Vagina (tissue), 2 donors: Measurements from ENCODE around the gene KRT16. TPM values are rescaled to one million over a fixed set of nuclear protein-coding genes. Genes with fewer than 3 reads are reported as not detected.

ENCODE experiments used
- DNase-seq, 2 donors: peaks; one replicate each; pipeline ENCODE4 v3.0.0-alpha.2; 2017; ENCODE audit errors: extremely low spot score in 2 of 2
- H3K27ac ChIP-seq: fragments of 200-600 bp; sonication (generic); one replicate; pipeline ENCODE4 v1.5.1; 2019
- H3K27me3 ChIP-seq: fragments of 200-600 bp; sonication (generic); one replicate; pipeline ENCODE4 v1.5.1; 2019
- H3K36me3 ChIP-seq, 2 donors: fragments of 200-600 bp; sonication (generic); one replicate each; pipeline ENCODE4 v1.5.1; 2017 to 2019
- H3K4me1 ChIP-seq: fragments of 200-600 bp; sonication (generic); one replicate; pipeline ENCODE4 v1.5.1; 2019
- H3K4me3 ChIP-seq, 2 donors: fragments of 200-600 bp; sonication (generic); 1 replicate in 1 of 2; 2 replicates in 1 of 2; pipeline ENCODE4 v1.5.1; 2016 to 2019
- H3K9me3 ChIP-seq: fragments of 200-600 bp; sonication (generic); one replicate; pipeline ENCODE4 v1.5.1; 2019
- CTCF ChIP-seq, 3 experiments: fragments of 450-650 bp in 2 of 3; fragments of 200-600 bp in 1 of 3; sonication (generic) in 1 of 3; IDR thresholded peaks; one replicate each; pipeline ENCODE4 v1.5.1; 2017 to 2019; ENCODE audit warnings: antibody characterized with exemption in 3 of 3, mild to moderate bottlenecking in 2 of 3, moderate library complexity in 2 of 3
- POLR2A ChIP-seq, 2 donors: fragments of 450-650 bp; IDR thresholded peaks; one replicate each; pipeline ENCODE4 v1.6.1; 2017; ENCODE audit warnings: antibody characterized with exemption in 2 of 2, mild to moderate bottlenecking in 2 of 2, moderate library complexity in 2 of 2
- POLR2AphosphoS5 ChIP-seq, 2 donors: sonication (generic); formaldehyde crosslinking; IDR thresholded peaks; one replicate each; pipeline ENCODE4 v1.9.0; 2017; ENCODE audit warnings: antibody characterized with exemption in 2 of 2, mild to moderate bottlenecking in 2 of 2, low read depth in 1 of 2; ENCODE audit not compliant: insufficient read depth in 1 of 2
- intact Hi-C: fragments of 100-400 bp; cut with DNase I; formaldehyde crosslinking; loops from one replicate; pipeline ENCODE4 v1.15.1; 2023
- total RNA-seq: library from RNA; depleted of rRNA; stranded (reverse); fragments of >200 nt; gene quantifications from one replicate; pipeline ENCODE4 v1.2.3, GENCODE V29; 2016

KRT16 gene
- total RNA-seq, 1 donor from 2014 or later = 872 TPM

GRCh38 chr17:41638194-41638593 lies 25.6 kb upstream of the KRT16 start:
- Histone ChIP-seq H3K27me3 (no peaks in the 10 kb centered on the region), H3K4me3 (no peak overlapping the region), H3K27ac (no peak overlapping the region), H3K36me3 (no peaks in the 10 kb centered on the region), H3K4me1 (peaks cover 19% of the 10 kb centered on the region), H3K9me3 (no peaks in the 10 kb centered on the region)
- no peak for DNase-seq
- TF ChIP-seq CTCF (IDR thresholded peaks at IDR 0.05) (no peak), POLR2A (IDR thresholded peaks at IDR 0.05) (no peak), POLR2AphosphoS5 (IDR thresholded peaks at IDR 0.05; ENCODE audit: insufficient read depth in 1 of 2, low read depth in 1 of 2) (no peak)
- intact Hi-C loops = no loop called here

- intact Hi-C loops = no loop called here
- H3K27me3 ChIP-seq = no peaks in the 10 kb centered on the region
- no peak for TF ChIP-seq POLR2AphosphoS5 (IDR thresholded peaks at IDR 0.05; ENCODE audit: insufficient read depth in 1 of 2, low read depth in 1 of 2)
- no peak overlapping the region for H3K27ac ChIP-seq
- H3K9me3 ChIP-seq = no peaks in the 10 kb centered on the region
- H3K4me1 ChIP-seq = peaks cover 19% of the 10 kb centered on the region
- H3K4me3 ChIP-seq = no peak overlapping the region
- no peak for DNase-seq
- no peaks in the 10 kb centered on the region for H3K36me3 ChIP-seq
These were observed 24.1 kb upstream of the KRT16 start for GRCh38 chr17:41636652-41637051.

DNA sequence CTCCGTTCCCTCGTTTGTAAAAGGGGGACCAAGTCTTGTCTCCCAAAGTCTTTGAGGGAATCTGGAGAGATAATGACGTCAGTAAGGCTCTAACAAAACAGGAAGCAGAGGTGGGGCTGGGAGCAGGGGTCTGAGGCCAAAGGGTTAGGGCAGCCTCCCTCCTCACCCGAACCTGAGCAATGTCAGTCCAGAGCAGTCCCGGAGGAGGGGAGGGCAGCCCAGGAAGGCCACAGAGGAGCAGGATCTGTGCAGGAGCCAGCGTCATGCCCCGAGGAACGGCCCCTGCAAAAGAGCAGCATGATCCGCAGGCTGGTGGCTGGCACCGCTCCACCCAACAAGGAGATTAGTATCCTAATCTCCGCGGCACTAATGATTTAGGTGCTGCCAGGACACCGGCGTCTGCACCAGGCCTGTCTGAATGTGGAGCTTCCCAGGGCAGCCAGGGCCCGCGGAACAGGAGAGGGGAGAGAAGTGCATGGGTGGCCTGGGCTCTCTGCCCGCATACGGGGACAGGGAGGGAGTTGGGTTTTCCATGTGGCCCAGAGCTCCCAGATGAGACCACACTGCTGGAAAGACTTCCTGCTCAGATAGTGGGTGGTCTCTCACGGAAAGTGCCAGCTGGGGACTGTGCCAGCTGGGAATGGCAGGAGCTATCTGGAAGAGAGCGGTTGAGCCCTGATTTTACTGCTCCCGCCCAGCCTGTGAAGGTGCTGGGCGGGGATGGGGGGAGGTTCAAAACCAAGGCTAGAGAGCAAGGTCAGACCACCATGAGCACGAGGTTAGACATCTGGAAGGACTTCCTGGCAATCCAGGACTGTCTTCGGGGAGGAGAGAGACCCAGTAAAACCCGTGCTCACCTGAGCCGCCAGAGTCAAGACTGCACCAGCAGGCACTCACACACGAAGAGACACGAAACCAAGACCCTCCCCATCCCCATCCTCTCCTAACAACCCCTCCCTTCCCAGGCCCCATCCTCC lies 22.8 kb upstream of the KRT16 start:
- DNase-seq = no peak
- H3K4me3 ChIP-seq = no peak overlapping the region
- peak overlapping the region; percentile 39 for H3K27ac ChIP-seq
- intact Hi-C loops = no loop called here
- TF ChIP-seq POLR2AphosphoS5 (IDR thresholded peaks at IDR 0.05; ENCODE audit: insufficient read depth in 1 of 2, low read depth in 1 of 2) = no peak
- no peak for TF ChIP-seq POLR2A (IDR thresholded peaks at IDR 0.05)
- peaks cover 19% of the 10 kb centered on the region for H3K4me1 ChIP-seq
- no peaks in the 10 kb centered on the region for H3K27me3 ChIP-seq
- no peaks in the 10 kb centered on the region for H3K9me3 ChIP-seq
- H3K36me3 ChIP-seq = no peaks in the 10 kb centered on the region

GRCh38 chr17:41634639-41635038 lies 22.1 kb upstream of the KRT16 start:
- H3K36me3 ChIP-seq = no peaks in the 10 kb centered on the region
- no peaks in the 10 kb centered on the region for H3K27me3 ChIP-seq
- peaks cover 19% of the 10 kb centered on the region for H3K4me1 ChIP-seq
- no peak for DNase-seq
- H3K27ac ChIP-seq = peak overlapping the region; percentile 39
- H3K9me3 ChIP-seq = no peaks in the 10 kb centered on the region
- TF ChIP-seq POLR2AphosphoS5 (IDR thresholded peaks at IDR 0.05; ENCODE audit: insufficient read depth in 1 of 2, low read depth in 1 of 2) (no peak), POLR2A (IDR thresholded peaks at IDR 0.05) (no peak), CTCF (IDR thresholded peaks at IDR 0.05) (no peak)
- H3K4me3 ChIP-seq = no peak overlapping the region
- intact Hi-C loops = no loop called here

GRCh38 chr17:41633556-41634199 lies 21.1 kb upstream of the KRT16 start:
- H3K4me1 ChIP-seq = peaks cover 19% of the 10 kb centered on the region
- DNase-seq = no peak
- H3K9me3 ChIP-seq = no peaks in the 10 kb centered on the region
- TF ChIP-seq POLR2A (IDR thresholded peaks at IDR 0.05) (no peak), CTCF (IDR thresholded peaks at IDR 0.05) (no peak), POLR2AphosphoS5 (IDR thresholded peaks at IDR 0.05; ENCODE audit: insufficient read depth in 1 of 2, low read depth in 1 of 2) (no peak)
- H3K27ac ChIP-seq = no peak overlapping the region
- no peaks in the 10 kb centered on the region for H3K36me3 ChIP-seq
- intact Hi-C loops = no loop called here
- H3K27me3 ChIP-seq = no peaks in the 10 kb centered on the region
- H3K4me3 ChIP-seq = no peak overlapping the region
